Natural killer cell (primary cell): ENCODE data around the gene RASSF5. TPM values are rescaled to one million over a fixed set of nuclear protein-coding genes. Genes with fewer than 3 reads are reported as not detected.

Source experiments
- ATAC-seq, 3 donors: fragments of 150-1000 bp in 2 of 3; fragments of 200-7000 bp in 1 of 3; cut with Tn5 transposase; 1 replicate in 1 of 3; 2 replicates in 2 of 3; pipeline ENCODE4 v1.10.0; 2021; ENCODE audit warnings: mild to moderate bottlenecking in 2 of 3, moderate library complexity in 2 of 3
- DNase-seq, 2 donors: peaks; one replicate each; pipeline versions ENCODE4 v3.0.0 to v3.0.0-alpha.2; 2013 to 2021; ENCODE audit warnings: mixed read lengths in 1 of 2
- H3K27ac ChIP-seq: one replicate; pipeline ENCODE4 v1.5.1; 2013; ENCODE audit warnings: mild to moderate bottlenecking, low read length
- H3K27me3 ChIP-seq: one replicate; pipeline ENCODE4 v1.6.1; 2013; ENCODE audit warnings: low read length; ENCODE audit not compliant: control insufficient read depth, insufficient read depth
- H3K36me3 ChIP-seq: one replicate; pipeline ENCODE4 v1.6.1; 2013; ENCODE audit warnings: low read length; ENCODE audit not compliant: control insufficient read depth, insufficient read depth
- H3K4me1 ChIP-seq: one replicate; pipeline ENCODE4 v1.6.1; 2013; ENCODE audit warnings: low read length; ENCODE audit not compliant: control insufficient read depth, insufficient read depth
- H3K4me3 ChIP-seq: one replicate; pipeline ENCODE4 v1.5.1; 2013; ENCODE audit warnings: low read length
- H3K9me3 ChIP-seq: one replicate; pipeline ENCODE4 v1.6.1; 2013; ENCODE audit warnings: low read length; ENCODE audit not compliant: control insufficient read depth, insufficient read depth
- H3K27ac Mint-ChIP-seq, 2 donors: one replicate each; pipeline ENCODE4 v1.8.0; 2022; ENCODE audit warnings: mild to moderate bottlenecking in 2 of 2, mixed read lengths in 2 of 2, moderate library complexity in 1 of 2
- H3K27me3 Mint-ChIP-seq, 2 donors: one replicate each; pipeline ENCODE4 v1.8.0; 2022; ENCODE audit warnings: low read depth in 2 of 2, mixed read lengths in 2 of 2
- H3K36me3 Mint-ChIP-seq: one replicate; pipeline ENCODE4 v1.8.0; 2022; ENCODE audit warnings: mixed read lengths
- H3K4me1 Mint-ChIP-seq, 2 donors: one replicate each; pipeline ENCODE4 v1.8.0; 2022; ENCODE audit warnings: mixed read lengths in 2 of 2
- H3K4me3 Mint-ChIP-seq: one replicate; pipeline ENCODE4 v1.8.0; 2022; ENCODE audit warnings: mild to moderate bottlenecking, moderate library complexity, mixed read lengths
- H3K9me3 Mint-ChIP-seq, 2 donors: one replicate each; pipeline ENCODE4 v1.8.0; 2022; ENCODE audit warnings: mixed read lengths in 2 of 2
- WGBS: methylation state at CpG from one replicate; pipeline ENCODE4 v1.1.7; 2013; ENCODE audit warnings: missing lambda C conversion rate; ENCODE audit not compliant: insufficient coverage; 5-methylcytosine and 5-hydroxymethylcytosine counted together
- intact Hi-C: fragments of 100-400 bp; cut with micrococcal nuclease; formaldehyde crosslinking; loops from one replicate; pipeline ENCODE4 v1.14.2; 2022
- total RNA-seq, 4 donors: library from RNA; stranded (reverse); fragments of 120-200 nt in 1 of 4; gene quantifications; one replicate each; pipeline versions ENCODE4 v1.2.3 to v1.2.4, GENCODE V29; 2013 to 2022
- TF ChIP-seq, protein P1 (sequence below): fragments of 200-600 bp; IDR thresholded peaks from one replicate; pipeline ENCODE4 v1.8.0; 2022; ENCODE audit warnings: antibody characterized with exemption

Gene RASSF5
- total RNA-seq, 3 donors from 2014 or later (not counting 1 experiment from before 2014, with no cell fraction given): 231 to 333 (median 279) TPM

DNA sequence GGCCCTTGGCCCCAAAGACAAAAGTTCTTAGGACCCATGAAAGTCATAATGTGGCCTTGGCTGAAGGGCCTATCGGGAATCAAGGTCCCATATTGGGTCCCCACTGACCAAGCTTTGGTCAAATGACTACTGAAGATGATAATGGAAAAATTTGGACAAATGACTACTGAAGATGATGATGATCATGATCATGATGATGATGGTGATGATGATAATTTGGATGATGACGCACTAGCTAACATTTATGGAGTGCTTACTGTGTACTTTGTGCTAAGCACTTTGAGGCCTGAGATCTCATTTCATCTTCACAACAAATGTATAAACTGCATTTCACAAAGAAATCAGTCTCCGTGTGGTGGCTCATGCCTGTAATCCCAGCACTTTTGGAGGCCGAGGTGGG, 65.5 kb downstream of the RASSF5 start:
- ATAC-seq (no peak), DNase-seq (no peak)
- no peaks in the 10 kb centered on the region for H3K36me3 Mint-ChIP-seq
- Histone ChIP-seq H3K4me1 (peaks cover 90% of the 10 kb centered on the region), H3K27me3 (no peaks in the 10 kb centered on the region), H3K27ac (no peak overlapping the region), H3K36me3 (peaks cover 48% of the 10 kb centered on the region), H3K9me3 (no peaks in the 10 kb centered on the region), H3K4me3 (no peak overlapping the region)
- peak overlapping the region; percentile 90 to 100 for H3K27ac Mint-ChIP-seq
- H3K27me3 Mint-ChIP-seq: no peaks in the 10 kb centered on the region
- TF ChIP-seq, protein P1, sequence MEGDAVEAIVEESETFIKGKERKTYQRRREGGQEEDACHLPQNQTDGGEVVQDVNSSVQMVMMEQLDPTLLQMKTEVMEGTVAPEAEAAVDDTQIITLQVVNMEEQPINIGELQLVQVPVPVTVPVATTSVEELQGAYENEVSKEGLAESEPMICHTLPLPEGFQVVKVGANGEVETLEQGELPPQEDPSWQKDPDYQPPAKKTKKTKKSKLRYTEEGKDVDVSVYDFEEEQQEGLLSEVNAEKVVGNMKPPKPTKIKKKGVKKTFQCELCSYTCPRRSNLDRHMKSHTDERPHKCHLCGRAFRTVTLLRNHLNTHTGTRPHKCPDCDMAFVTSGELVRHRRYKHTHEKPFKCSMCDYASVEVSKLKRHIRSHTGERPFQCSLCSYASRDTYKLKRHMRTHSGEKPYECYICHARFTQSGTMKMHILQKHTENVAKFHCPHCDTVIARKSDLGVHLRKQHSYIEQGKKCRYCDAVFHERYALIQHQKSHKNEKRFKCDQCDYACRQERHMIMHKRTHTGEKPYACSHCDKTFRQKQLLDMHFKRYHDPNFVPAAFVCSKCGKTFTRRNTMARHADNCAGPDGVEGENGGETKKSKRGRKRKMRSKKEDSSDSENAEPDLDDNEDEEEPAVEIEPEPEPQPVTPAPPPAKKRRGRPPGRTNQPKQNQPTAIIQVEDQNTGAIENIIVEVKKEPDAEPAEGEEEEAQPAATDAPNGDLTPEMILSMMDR: no peak
- no peak overlapping the region for H3K4me3 Mint-ChIP-seq
- intact Hi-C loops: no loop called here
- H3K4me1 Mint-ChIP-seq: peaks cover 96 to 97% of the 10 kb centered on the region in 2 donors
- 92% methylated on average over 3 of the region's 4 CpGs for WGBS
- H3K9me3 Mint-ChIP-seq: no peaks in the 10 kb centered on the region

DNA sequence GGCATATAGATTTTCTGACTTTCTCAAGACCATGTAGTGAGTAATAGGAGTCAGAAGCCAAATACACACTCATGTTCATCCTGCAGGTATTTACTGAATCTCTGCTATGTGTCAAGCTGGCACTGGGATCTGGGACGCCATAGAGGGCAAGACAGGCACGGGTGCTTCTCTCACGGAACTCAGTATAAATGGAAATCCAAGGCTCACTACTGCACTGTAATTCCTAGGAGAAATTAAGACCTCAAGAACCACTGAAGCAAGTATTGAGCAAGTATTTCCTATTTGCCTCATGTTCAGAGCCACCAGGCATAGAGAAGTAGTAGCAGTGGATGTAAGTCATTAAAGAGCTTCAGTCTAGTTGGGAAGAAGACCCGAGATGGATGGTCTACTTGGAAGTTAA, 66.0 kb downstream of the RASSF5 start:
- H3K4me3 ChIP-seq: no peak overlapping the region
- Mint-ChIP-seq H3K27me3 (no peaks in the 10 kb centered on the region), H3K4me3 (peak overlapping the region; percentile 56)

DNA sequence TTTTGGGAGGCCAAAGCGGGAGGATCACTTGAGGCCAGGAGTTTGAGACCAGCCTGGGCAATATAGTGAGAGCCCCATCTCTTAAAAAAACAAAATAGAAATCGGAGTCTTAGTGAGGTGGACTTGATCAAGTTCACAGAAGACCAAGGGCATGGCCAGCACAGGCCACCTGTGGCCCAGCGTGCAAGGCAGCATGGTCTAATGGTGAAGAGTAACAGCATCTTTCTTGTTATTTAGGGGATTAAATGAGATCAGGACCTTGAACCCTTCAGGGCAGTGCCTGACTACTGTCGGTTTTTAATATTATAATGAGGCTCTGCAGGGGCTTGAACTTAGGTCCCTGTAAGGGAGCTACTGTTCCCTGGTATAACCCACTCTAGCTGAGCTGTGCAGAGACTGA, 66.4 kb downstream of the RASSF5 start:
- peaks cover 41% of the 10 kb centered on the region for H3K36me3 ChIP-seq
- Mint-ChIP-seq H3K4me3 (peak overlapping the region; percentile 56), H3K27me3 (no peaks in the 10 kb centered on the region), H3K36me3 (no peaks in the 10 kb centered on the region), H3K9me3 (no peaks in the 10 kb centered on the region), H3K4me1 (peaks cover 96 to 97% of the 10 kb centered on the region in 2 donors), H3K27ac (peak overlapping the region; percentile 90 to 100)
- H3K4me1 ChIP-seq: peaks cover 90% of the 10 kb centered on the region
- DNase-seq: no peak
- no peak overlapping the region for H3K4me3 ChIP-seq
- peak overlapping the region; percentile 98 for H3K27ac ChIP-seq
- intact Hi-C loops: no loop called here
- ATAC-seq: no peak
- TF ChIP-seq, protein P1: no peak
- H3K27me3 ChIP-seq: no peaks in the 10 kb centered on the region
- WGBS: 95% methylated on average over 4 of the region's 4 CpGs
- no peaks in the 10 kb centered on the region for H3K9me3 ChIP-seq

More for the DNA sequence above, 66.0 kb downstream of the RASSF5 start:
- no peaks in the 10 kb centered on the region for H3K9me3 Mint-ChIP-seq
- ATAC-seq (no peak), DNase-seq (no peak)
- H3K36me3 Mint-ChIP-seq: no peaks in the 10 kb centered on the region
- no peaks in the 10 kb centered on the region for H3K27me3 ChIP-seq
- peaks cover 90% of the 10 kb centered on the region for H3K4me1 ChIP-seq
- H3K27ac Mint-ChIP-seq: peak overlapping the region; percentile 90 to 100
- peaks cover 96 to 97% of the 10 kb centered on the region in 2 donors for H3K4me1 Mint-ChIP-seq
- no peaks in the 10 kb centered on the region for H3K9me3 ChIP-seq
- TF ChIP-seq, protein P1: no peak
- 85% methylated on average over 4 of the region's 4 CpGs for WGBS
- peak overlapping the region; percentile 98 for H3K27ac ChIP-seq
- intact Hi-C loops: no loop called here
- peaks cover 45% of the 10 kb centered on the region for H3K36me3 ChIP-seq
